Measurements from ENCODE around the gene PLOD1.

DNA sequence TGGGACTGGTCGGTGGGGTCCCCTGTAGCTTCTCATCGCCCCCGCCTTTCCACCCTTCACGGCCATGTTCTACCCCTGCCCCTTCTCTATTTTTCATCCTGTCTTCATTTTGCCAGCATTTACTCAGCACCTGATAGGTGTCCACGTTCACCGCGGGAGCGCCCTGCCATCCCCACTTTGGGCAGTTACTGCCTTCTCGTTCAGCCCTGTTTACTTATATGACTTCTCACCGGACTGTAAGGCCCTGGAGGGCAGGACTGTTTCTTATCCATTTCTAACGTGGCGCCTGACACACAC, 46.1 kb downstream of the PLOD1 start:
- TF ChIP-seq, protein P1, sequence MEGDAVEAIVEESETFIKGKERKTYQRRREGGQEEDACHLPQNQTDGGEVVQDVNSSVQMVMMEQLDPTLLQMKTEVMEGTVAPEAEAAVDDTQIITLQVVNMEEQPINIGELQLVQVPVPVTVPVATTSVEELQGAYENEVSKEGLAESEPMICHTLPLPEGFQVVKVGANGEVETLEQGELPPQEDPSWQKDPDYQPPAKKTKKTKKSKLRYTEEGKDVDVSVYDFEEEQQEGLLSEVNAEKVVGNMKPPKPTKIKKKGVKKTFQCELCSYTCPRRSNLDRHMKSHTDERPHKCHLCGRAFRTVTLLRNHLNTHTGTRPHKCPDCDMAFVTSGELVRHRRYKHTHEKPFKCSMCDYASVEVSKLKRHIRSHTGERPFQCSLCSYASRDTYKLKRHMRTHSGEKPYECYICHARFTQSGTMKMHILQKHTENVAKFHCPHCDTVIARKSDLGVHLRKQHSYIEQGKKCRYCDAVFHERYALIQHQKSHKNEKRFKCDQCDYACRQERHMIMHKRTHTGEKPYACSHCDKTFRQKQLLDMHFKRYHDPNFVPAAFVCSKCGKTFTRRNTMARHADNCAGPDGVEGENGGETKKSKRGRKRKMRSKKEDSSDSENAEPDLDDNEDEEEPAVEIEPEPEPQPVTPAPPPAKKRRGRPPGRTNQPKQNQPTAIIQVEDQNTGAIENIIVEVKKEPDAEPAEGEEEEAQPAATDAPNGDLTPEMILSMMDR (IDR thresholded peaks at IDR 0.05): no peak
- TF ChIP-seq EP300 (IDR thresholded peaks at IDR 0.05): no peak

Data from tibial nerve (tissue), 4 donors.